PFSK-1 (cell line): ENCODE results near the gene TBC1D24.

Source experiments
- POLR2AphosphoS5 ChIP-seq: IDR thresholded peaks from 2 replicates; pipeline ENCODE4 v1.6.1; 2012; ENCODE audit warnings: low read depth, mild to moderate bottlenecking, control low read depth, low read length, moderate library complexity
- REST ChIP-seq, 2 experiments: IDR thresholded peaks; 2 replicates each; pipeline versions ENCODE4 v1.6.1 to v1.8.0; 2011 to 2012; ENCODE audit warnings: low read depth in 2 of 2, low read length in 2 of 2, control low read depth in 1 of 2, inconsistent platforms in 1 of 2, mild to moderate bottlenecking in 1 of 2, moderate library complexity in 1 of 2; ENCODE audit not compliant: insufficient read depth in 1 of 2
- SIN3A ChIP-seq: IDR thresholded peaks from 2 replicates; pipeline ENCODE4 v1.6.1; 2012; ENCODE audit warnings: mild to moderate bottlenecking, low read length, moderate library complexity, borderline replicate concordance; ENCODE audit not compliant: insufficient read depth
- TAF1 ChIP-seq: IDR thresholded peaks from 2 replicates; pipeline ENCODE4 v1.6.1; 2012; ENCODE audit warnings: low read length, control low read depth, borderline replicate concordance; ENCODE audit not compliant: insufficient read depth

DNA sequence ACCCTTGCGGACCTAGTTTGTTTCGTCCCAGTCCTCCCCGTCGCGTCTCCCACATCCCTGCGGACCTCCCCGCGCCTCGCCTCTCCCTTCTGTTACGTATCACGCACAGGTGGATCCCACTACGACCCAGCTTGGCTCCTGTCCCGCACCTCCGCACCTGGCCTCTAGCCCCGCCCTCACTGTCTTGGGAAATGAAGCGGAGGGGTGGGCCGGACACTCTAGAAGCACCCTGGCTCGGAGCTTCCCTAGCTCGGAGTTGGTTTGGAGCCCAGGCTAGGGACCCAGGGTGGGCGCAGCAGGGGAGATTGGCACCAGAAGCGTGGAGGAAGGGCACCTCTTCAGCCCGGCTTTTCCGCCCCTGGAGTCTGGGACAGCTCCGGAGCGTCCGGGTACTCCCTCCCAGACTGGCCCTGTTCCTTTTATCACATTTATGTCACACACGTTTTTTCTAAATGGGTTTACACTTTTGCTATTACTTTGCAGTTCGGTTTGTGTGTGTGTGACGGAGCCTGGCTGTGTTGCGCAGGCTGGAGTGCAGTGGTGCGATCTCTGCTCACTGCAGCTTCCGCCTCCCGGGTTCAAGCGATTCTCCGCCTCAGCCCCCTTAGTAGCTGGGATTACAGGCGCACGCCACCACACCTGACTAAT lies 57.7 kb downstream of the TBC1D24 start:
- TF ChIP-seq TAF1 (no peak), POLR2AphosphoS5 (no peak), REST (IDR thresholded peaks at IDR 0.05; ENCODE audit: insufficient read depth in 1 of 2, low read depth in 2 of 2, low read length in 2 of 2) (no peak), SIN3A (no peak)
